ENCODE measurements around the gene EIF3K.
A peak's percentile ranks its signal among the peaks of the same experiment; 100 is the strongest.

The EIF3K gene

DNA sequence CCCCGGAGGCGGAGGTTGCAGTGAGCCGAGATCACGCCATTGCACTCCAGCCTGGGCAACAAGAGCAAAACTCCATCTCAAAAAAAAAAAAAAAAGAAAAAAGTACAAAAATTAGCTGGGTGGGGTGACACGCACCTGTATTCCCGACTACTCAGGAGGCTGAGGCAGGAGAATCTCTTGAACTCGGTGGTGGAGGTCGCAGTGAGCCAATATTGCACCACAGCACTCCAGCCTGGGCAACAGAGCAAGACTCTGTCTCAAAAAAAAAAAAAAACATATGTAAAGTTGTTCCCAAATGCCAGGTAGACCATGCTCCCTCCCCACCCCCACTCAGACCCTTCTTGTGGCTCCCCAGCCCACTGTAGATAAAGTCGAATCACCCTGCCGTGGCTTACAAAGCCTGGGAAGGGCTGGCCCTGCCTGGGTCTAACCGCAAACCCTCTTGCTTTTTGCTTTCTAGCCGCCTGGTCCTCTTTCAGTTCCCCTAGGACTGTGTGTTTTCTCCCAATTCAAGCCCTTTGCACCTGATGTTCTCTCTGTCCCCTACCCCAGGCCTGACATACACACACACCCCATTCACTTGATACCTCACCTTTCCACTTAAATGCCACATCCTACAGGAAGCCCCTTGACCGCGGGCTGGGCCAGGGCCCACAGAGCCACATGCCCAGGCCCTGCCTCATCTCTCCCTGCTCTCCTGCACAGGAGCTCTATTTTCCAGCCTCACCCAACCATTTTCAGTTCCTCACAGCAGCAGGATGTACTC is 35.6 kb upstream of the EIF3K start:
- ChIA-PET POLR2A (no interaction called here), CTCF (no interaction called here)
- TF ChIP-seq ZNF384 (IDR thresholded peaks at IDR 0.05) = no peak
- TF ChIP-seq FOXK2 (IDR thresholded peaks at IDR 0.05) = no peak
- TF ChIP-seq FOXM1 (IDR thresholded peaks at IDR 0.05; ENCODE audit: borderline replicate concordance) = no peak
- TF ChIP-seq, protein P1, sequence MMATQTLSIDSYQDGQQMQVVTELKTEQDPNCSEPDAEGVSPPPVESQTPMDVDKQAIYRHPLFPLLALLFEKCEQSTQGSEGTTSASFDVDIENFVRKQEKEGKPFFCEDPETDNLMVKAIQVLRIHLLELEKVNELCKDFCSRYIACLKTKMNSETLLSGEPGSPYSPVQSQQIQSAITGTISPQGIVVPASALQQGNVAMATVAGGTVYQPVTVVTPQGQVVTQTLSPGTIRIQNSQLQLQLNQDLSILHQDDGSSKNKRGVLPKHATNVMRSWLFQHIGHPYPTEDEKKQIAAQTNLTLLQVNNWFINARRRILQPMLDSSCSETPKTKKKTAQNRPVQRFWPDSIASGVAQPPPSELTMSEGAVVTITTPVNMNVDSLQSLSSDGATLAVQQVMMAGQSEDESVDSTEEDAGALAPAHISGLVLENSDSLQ (IDR thresholded peaks at IDR 0.05) = no peak
- no peak for TF ChIP-seq HDGF (IDR thresholded peaks at IDR 0.05; ENCODE audit: borderline replicate concordance)
- TF ChIP-seq TARDBP (IDR thresholded peaks at IDR 0.05) = no peak
- no peak for TF ChIP-seq FOXA1 (IDR thresholded peaks at IDR 0.05)
- no peak for TF ChIP-seq SP1 (IDR thresholded peaks at IDR 0.05)
- TF ChIP-seq BHLHE40 (IDR thresholded peaks at IDR 0.05; ENCODE audit: borderline replicate concordance) = no peak
- TF ChIP-seq NFRKB (IDR thresholded peaks at IDR 0.05) = no peak
- TF ChIP-seq ARNT (IDR thresholded peaks at IDR 0.05) = no peak
- no peak for TF ChIP-seq ELF4 (IDR thresholded peaks at IDR 0.05)
- DNase-seq (ENCODE audit: extremely low spot score) = no peak

DNA sequence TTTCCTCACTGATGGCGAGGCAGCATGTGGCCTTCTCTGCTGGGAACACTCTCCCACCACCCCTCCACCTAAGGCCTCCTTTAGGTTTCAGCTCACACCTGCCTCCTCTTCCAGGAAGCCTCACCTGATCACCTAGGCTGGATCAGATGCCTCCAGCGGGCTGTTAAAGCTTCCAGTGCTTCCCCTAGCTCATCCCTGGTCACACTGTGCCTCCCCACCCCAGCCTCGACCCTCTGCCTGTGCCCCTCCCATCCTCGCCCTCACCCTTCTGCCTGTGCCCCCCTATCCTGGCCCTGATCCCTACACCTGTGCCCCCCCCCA is 35.0 kb upstream of the EIF3K start:
- POLR2A ChIA-PET = no interaction called here
- CTCF ChIA-PET = no interaction called here
- no peak for TF ChIP-seq LEF1 (IDR thresholded peaks at IDR 0.05; ENCODE audit: borderline replicate concordance)
- TF ChIP-seq CTBP1 (IDR thresholded peaks at IDR 0.05; ENCODE audit: borderline replicate concordance) = no peak
- TF ChIP-seq FOXK2 (IDR thresholded peaks at IDR 0.05) = no peak
- no peak for DNase-seq (ENCODE audit: extremely low spot score)

DNA sequence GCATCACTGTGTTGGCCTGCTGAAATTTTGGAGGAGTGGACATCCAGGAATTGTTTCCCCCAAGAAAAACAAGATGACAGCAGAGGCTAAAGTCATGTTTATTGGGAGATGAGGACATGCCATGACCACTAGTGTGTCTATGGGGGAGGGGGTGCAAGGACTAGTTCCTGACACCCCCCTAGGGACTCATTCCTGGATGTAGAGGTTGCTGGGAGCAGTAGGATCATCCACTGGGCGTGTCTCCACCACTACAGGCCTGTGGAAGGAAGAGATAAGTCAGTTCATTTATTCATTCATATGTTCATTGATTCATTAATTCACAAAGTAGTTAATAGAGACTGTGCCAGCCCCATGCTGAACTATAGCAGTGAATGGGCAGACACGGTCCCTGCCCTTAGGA is 31.4 kb upstream of the EIF3K start:
- CTCF ChIA-PET = no interaction called here
- TF ChIP-seq NFRKB (IDR thresholded peaks at IDR 0.05) (no peak), HDGF (IDR thresholded peaks at IDR 0.05; ENCODE audit: borderline replicate concordance) (no peak), BHLHE40 (IDR thresholded peaks at IDR 0.05; ENCODE audit: borderline replicate concordance) (no peak), FOXA1 (IDR thresholded peaks at IDR 0.05) (no peak), FOXM1 (IDR thresholded peaks at IDR 0.05; ENCODE audit: borderline replicate concordance) (no peak), SUZ12 (IDR thresholded peaks at IDR 0.05) (no peak)
- POLR2A ChIA-PET = interaction anchor here (1.0 kb wide), 1 partner anchor 31 kb away, joined by 3 read pairs; the partner anchor contains the start of gene EIF3K
- no peak for DNase-seq (ENCODE audit: extremely low spot score)

DNA sequence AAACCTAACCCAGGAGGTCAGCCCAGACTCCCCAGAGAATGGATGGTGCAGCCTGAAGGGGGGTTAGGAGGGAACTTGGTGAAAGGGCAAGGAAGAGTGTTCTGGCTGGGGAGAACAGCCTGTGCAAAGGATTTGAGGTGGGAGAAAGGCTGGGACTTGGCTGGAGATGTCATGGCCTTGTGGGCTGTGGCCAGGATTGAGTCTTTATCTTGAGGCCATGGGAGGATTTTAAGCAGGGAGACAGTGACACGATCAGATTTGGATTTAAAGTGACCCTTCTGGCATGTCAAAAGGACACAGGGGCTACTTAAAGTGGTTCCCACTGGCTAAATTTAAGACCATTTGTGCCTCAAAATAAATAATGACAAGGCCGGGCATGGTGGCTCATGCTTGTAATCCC is 30.9 kb upstream of the EIF3K start:
- DNase-seq (ENCODE audit: extremely low spot score) = no peak
- CTCF ChIA-PET = no interaction called here
- POLR2A ChIA-PET = no interaction called here
- TF ChIP-seq FOXA1 (IDR thresholded peaks at IDR 0.05) (no peak), SP1 (IDR thresholded peaks at IDR 0.05) (no peak), BHLHE40 (IDR thresholded peaks at IDR 0.05; ENCODE audit: borderline replicate concordance) (no peak), FOXK2 (IDR thresholded peaks at IDR 0.05) (no peak), ARNT (IDR thresholded peaks at IDR 0.05) (no peak), HDGF (IDR thresholded peaks at IDR 0.05; ENCODE audit: borderline replicate concordance) (no peak), LEF1 (IDR thresholded peaks at IDR 0.05; ENCODE audit: borderline replicate concordance) (no peak), ZNF384 (IDR thresholded peaks at IDR 0.05) (no peak), FOXM1 (IDR thresholded peaks at IDR 0.05; ENCODE audit: borderline replicate concordance) (no peak)

DNA sequence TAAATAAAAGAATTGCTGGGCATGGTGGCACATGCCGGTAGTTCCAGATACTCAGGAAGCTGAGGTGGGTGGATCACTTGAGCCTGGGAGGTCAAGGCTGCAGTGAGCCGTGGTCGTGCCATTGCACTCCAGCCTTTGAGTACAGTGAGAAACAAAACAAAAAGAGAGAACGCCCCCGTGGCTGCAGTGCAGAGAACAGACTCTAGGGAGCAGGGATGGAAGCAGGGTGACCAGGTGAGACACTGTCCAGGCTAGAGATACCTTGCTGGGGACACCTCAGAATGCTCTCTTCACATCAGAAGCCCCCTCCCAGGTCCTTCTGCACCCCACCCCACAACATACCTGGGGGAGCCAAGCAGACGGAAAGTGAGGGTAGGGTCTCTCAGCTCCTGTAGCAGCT is 26.0 kb upstream of the EIF3K start:
- CTCF ChIA-PET = no interaction called here
- POLR2A ChIA-PET = interaction anchor here (2.3 kb wide), 1 partner anchor 25 kb away, joined by 11 read pairs; the partner anchor contains the start of genes EIF3K and MAP4K1
- TF ChIP-seq HDGF (IDR thresholded peaks at IDR 0.05; ENCODE audit: borderline replicate concordance) (no peak), CTBP1 (IDR thresholded peaks at IDR 0.05; ENCODE audit: borderline replicate concordance) (no peak), FOXK2 (IDR thresholded peaks at IDR 0.05) (no peak), ARNT (IDR thresholded peaks at IDR 0.05) (no peak), FOXA1 (IDR thresholded peaks at IDR 0.05) (no peak), SUZ12 (IDR thresholded peaks at IDR 0.05) (no peak), BHLHE40 (IDR thresholded peaks at IDR 0.05; ENCODE audit: borderline replicate concordance) (no peak), LEF1 (IDR thresholded peaks at IDR 0.05; ENCODE audit: borderline replicate concordance) (no peak)
- no peak for DNase-seq (ENCODE audit: extremely low spot score)

DNA sequence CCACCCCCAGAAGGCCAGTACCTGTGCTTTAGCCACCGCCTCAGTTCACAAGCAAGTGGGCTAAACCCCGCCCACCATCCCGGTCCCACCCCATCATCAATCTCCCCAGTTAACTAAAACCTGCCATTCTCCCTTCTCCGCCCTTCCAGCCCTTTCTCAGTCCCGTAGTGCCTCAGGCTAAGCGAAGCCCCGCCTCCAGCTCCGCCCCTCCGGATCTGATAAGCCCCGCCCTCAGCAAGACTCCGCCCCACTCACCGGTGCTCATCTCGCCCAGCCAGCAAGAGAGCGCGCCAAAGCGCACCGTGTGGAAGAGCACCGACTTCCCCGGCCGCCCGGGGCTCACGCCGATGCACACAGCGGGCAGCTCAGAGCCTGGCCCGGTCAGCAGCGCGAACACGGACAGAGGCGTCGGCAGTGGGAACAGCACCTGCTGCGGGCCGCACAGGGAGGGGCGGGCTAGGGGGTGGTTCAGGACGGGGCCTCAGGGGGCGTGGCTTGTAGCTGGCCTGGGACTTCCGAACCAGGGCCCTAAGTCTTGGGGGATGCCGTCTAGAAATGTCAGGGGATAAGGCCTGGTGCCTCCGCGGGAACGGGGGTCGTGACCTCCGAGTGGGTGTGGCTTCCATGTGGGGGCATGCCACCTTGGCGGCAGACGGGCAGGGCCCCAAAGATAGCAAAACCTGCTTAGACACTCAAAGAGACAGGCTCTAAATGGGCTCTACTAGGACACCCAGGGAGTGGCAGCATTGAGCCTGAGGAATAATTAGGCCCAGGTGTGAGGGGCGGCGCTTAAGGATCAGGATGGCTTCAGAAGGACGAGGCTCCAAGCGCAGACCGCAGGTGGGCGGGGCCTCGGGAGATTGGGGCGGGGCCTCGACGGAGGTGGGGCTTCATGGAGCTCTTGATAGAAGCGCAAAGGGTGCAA is 22.7 kb upstream of the EIF3K start:
- CTCF ChIA-PET = no interaction called here
- POLR2A ChIA-PET = interaction anchor here (1.3 to 2.6 kb wide), 2 partner anchors 22 to 52 kb away, joined by 5 to 27 read pairs; partner anchors contain the start of genes EIF3K and MAP4K1
- TF ChIP-seq TARDBP (IDR thresholded peaks at IDR 0.05) = no peak
- no peak for TF ChIP-seq ZNF384 (IDR thresholded peaks at IDR 0.05)
- TF ChIP-seq, protein P1 (IDR thresholded peaks at IDR 0.05) = peak; percentile 87
- TF ChIP-seq SUZ12 (IDR thresholded peaks at IDR 0.05) = no peak
- no peak for TF ChIP-seq HDGF (IDR thresholded peaks at IDR 0.05; ENCODE audit: borderline replicate concordance)
- peak; percentile 93 for TF ChIP-seq L3MBTL2 (conservative IDR thresholded peaks at IDR 0.05)
- DNase-seq (ENCODE audit: extremely low spot score) = peak; percentile 92

DNA sequence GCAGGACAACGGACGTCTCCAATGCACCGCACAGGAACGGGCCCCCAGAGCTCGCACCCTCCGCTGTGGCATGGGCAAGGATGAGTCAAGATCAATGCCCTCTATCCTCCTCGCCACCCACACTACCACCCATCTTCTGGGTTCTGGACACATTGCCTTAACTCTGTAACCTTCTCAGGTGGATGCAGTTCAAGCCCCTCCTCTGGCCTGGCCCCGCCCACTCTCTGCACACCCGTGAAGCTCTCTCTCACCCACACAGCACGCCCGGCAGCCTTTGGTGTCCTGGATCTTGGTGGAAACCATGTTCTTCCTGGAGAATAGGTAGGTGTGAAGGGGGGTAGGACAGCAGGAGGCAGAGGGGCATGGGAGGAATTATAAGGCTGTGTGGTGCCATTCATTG is 21.9 kb upstream of the EIF3K start:
- ChIA-PET CTCF (no interaction called here), POLR2A (interaction anchor here (2.6 kb wide), 1 partner anchor 22 kb away, joined by 27 read pairs; the partner anchor contains the start of genes EIF3K and MAP4K1)
- DNase-seq (ENCODE audit: extremely low spot score) = no peak
- TF ChIP-seq HDGF (IDR thresholded peaks at IDR 0.05; ENCODE audit: borderline replicate concordance) = no peak
- TF ChIP-seq ARNT (IDR thresholded peaks at IDR 0.05) = no peak
- no peak for TF ChIP-seq SP1 (IDR thresholded peaks at IDR 0.05)
- no peak for TF ChIP-seq ZNF384 (IDR thresholded peaks at IDR 0.05)
- TF ChIP-seq BHLHE40 (IDR thresholded peaks at IDR 0.05; ENCODE audit: borderline replicate concordance) = no peak
- no peak for TF ChIP-seq ELF4 (IDR thresholded peaks at IDR 0.05)
- no peak for TF ChIP-seq FOXK2 (IDR thresholded peaks at IDR 0.05)
- no peak for TF ChIP-seq CTBP1 (IDR thresholded peaks at IDR 0.05; ENCODE audit: borderline replicate concordance)
- TF ChIP-seq TARDBP (IDR thresholded peaks at IDR 0.05) = no peak
- TF ChIP-seq, protein P1 (IDR thresholded peaks at IDR 0.05) = no peak
- no peak for TF ChIP-seq NFRKB (IDR thresholded peaks at IDR 0.05)
- no peak for TF ChIP-seq LEF1 (IDR thresholded peaks at IDR 0.05; ENCODE audit: borderline replicate concordance)

Data from HEK293T (cell line).